ENCODE data around the gene TCN2.
A peak's percentile ranks its signal among the peaks of the same experiment; 100 is the strongest.
"Not testable (repeated sequence)": the region's sequence is repeated elsewhere in the genome, so short reads cannot be mapped to it uniquely, and the experiment has no call there.

The TCN2 gene

GRCh38 chr22:30606455-30607299, at the start of gene TCN2:
Gene TCN2, plus strand, starts transcription at chr22:30607174. Its CDS starts 158 bp downstream, at chr22:30607332.
- DNase-seq, result peak; percentile 25

- DNase-seq, result no peak
These were observed 49.7 kb upstream of the TCN2 start for GRCh38 chr22:30557243-30557642.

GRCh38 chr22:30559889-30560288, 47.1 kb upstream of the TCN2 start:
- DNase-seq, result no peak

GRCh38 chr22:30560643-30561202, 46.3 kb upstream of the TCN2 start:
- DNase-seq, result not testable (repeated sequence)

GRCh38 chr22:30561402-30562189, 45.4 kb upstream of the TCN2 start:
- DNase-seq, result no peak

GRCh38 chr22:30562366-30562765, 44.6 kb upstream of the TCN2 start:
- no peak for DNase-seq

- no peak for DNase-seq
These were observed 42.8 kb upstream of the TCN2 start for GRCh38 chr22:30564045-30564760.

- DNase-seq, result no peak
These were observed 42.2 kb upstream of the TCN2 start for GRCh38 chr22:30564761-30565119.

- no peak for DNase-seq
These were observed 41.6 kb upstream of the TCN2 start for GRCh38 chr22:30565341-30565740.

- DNase-seq, result no peak
These were observed 40.8 kb upstream of the TCN2 start for GRCh38 chr22:30566125-30566524.

GRCh38 chr22:30567277-30567676, 39.7 kb upstream of the TCN2 start:
- DNase-seq, result not testable (repeated sequence)

- DNase-seq, result no peak
These were observed 38.7 kb upstream of the TCN2 start for GRCh38 chr22:30568137-30568805.

- no peak for DNase-seq
These were observed 37.2 kb upstream of the TCN2 start for GRCh38 chr22:30569674-30570202.

- DNase-seq, result no peak
These were observed 34.8 kb upstream of the TCN2 start for GRCh38 chr22:30572210-30572609.

GRCh38 chr22:30572840-30573593, 34.0 kb upstream of the TCN2 start:
- no peak for DNase-seq

GRCh38 chr22:30573594-30574094, 33.3 kb upstream of the TCN2 start:
- DNase-seq, result no peak

GRCh38 chr22:30574095-30574981, 32.6 kb upstream of the TCN2 start, which contains the start of gene GAL3ST1:
Gene GAL3ST1, minus strand, starts transcription at chr22:30574665. Its CDS starts 17,273 bp downstream, at chr22:30557392.
- DNase-seq, result no peak

- DNase-seq, result no peak
These were observed 31.8 kb upstream of the TCN2 start for GRCh38 chr22:30574997-30575671.

GRCh38 chr22:30575859-30576258, 31.1 kb upstream of the TCN2 start:
- no peak for DNase-seq

Measured in CD4-positive, alpha-beta T cell treated with Interleukin-21 for 1 hour (primary cell).